Measurements from ENCODE around the gene KLHDC1. TPM values are rescaled to one million over a fixed set of nuclear protein-coding genes. Genes with fewer than 3 reads are reported as not detected.

The KLHDC1 gene
- total RNA-seq, 1 experiment from 2014 or later, result 0.98 TPM

DNA sequence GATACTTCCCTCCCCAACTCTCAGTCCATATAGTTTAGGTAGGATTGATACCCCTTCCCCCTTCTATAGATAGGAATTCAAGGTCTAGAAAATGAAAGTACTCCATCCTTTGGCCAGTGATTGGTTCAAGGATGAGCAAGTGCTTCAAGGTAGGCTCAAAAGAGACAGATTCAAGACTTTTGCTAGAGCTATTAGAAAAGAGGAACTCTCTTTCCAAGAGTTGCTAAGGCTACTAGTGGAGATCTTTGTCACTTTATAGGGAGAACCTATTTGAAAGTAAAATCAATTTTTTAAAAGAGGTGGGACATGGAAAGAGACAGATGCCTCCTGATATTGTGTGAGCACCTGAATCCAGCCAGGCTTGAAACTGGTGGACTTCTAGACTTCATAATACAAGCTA lies 22.4 kb upstream of the KLHDC1 start:
- Histone ChIP-seq H3K9me2 (ENCODE audit: insufficient read depth) (no peaks in the 10 kb centered on the region), H3K4me3 (replicated peaks in 1 of 2; ENCODE audit: low read depth in 1 of 2, low read length in 2 of 2) (no peak overlapping the region), H3K27ac (ENCODE audit: low read depth, low read length) (no peak overlapping the region), H4K20me1 (ENCODE audit: insufficient read depth) (no peaks in the 10 kb centered on the region; the same call in 1 of the 2 replicates), H3K79me2 (ENCODE audit: insufficient read depth, low read length) (no peaks in the 10 kb centered on the region), H2AFZ (ENCODE audit: low read depth, low read length, poor library complexity, severe bottlenecking) (no peak overlapping the region), H3K36me3 (ENCODE audit: control insufficient read depth in 1 of 2, insufficient read depth in 2 of 2, low read length in 2 of 2) (peaks cover 12 to 18% of the 10 kb centered on the region in 2 experiments; a peak in 3 of 4 replicates), H3K27me3 (ENCODE audit: insufficient read depth, low read length) (no peaks in the 10 kb centered on the region), H3K9me3 (ENCODE audit: control insufficient read depth in 1 of 2, insufficient read depth in 1 of 2, low read depth in 1 of 2, low read length in 2 of 2) (no peaks in the 10 kb centered on the region), H3K4me2 (ENCODE audit: low read length) (no peak overlapping the region), H3K4me1 (ENCODE audit: control insufficient read depth in 1 of 2, insufficient read depth in 2 of 2, low read length in 2 of 2) (no peaks in the 10 kb centered on the region), H3K9ac (ENCODE audit: low read length) (no peak overlapping the region)
- TF ChIP-seq TCF7L2 (IDR thresholded peaks at IDR 0.05; ENCODE audit: borderline replicate concordance, extremely low read depth, insufficient read depth, insufficient read length), result no peak
- no peak for TF ChIP-seq POLR2AphosphoS5 (IDR thresholded peaks at IDR 0.05; ENCODE audit: low read depth, low read length)
- no peak for TF ChIP-seq POLR2A (IDR thresholded peaks at IDR 0.05; ENCODE audit: borderline replicate concordance, extremely low read depth, insufficient read depth, insufficient read length)
- TF ChIP-seq, protein P1, sequence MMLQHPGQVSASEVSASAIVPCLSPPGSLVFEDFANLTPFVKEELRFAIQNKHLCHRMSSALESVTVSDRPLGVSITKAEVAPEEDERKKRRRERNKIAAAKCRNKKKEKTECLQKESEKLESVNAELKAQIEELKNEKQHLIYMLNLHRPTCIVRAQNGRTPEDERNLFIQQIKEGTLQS (IDR thresholded peaks at IDR 0.05), result no peak
- TF ChIP-seq, protein P2, sequence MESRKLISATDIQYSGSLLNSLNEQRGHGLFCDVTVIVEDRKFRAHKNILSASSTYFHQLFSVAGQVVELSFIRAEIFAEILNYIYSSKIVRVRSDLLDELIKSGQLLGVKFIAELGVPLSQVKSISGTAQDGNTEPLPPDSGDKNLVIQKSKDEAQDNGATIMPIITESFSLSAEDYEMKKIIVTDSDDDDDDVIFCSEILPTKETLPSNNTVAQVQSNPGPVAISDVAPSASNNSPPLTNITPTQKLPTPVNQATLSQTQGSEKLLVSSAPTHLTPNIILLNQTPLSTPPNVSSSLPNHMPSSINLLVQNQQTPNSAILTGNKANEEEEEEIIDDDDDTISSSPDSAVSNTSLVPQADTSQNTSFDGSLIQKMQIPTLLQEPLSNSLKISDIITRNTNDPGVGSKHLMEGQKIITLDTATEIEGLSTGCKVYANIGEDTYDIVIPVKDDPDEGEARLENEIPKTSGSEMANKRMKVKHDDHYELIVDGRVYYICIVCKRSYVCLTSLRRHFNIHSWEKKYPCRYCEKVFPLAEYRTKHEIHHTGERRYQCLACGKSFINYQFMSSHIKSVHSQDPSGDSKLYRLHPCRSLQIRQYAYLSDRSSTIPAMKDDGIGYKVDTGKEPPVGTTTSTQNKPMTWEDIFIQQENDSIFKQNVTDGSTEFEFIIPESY (IDR thresholded peaks at IDR 0.05; ENCODE audit: extremely low read depth, insufficient replicate concordance, low read length), result no peak
- no peak for TF ChIP-seq EGR1 (IDR thresholded peaks at IDR 0.05; ENCODE audit: low read depth)
- no peak for TF ChIP-seq SIN3A (IDR thresholded peaks at IDR 0.05; ENCODE audit: low read depth)
- no peak for TF ChIP-seq CBX3 (IDR thresholded peaks at IDR 0.05; ENCODE audit: low read depth)
- no peak for TF ChIP-seq ELF1 (IDR thresholded peaks at IDR 0.05; ENCODE audit: borderline replicate concordance, low read depth)
- no TSS peak for BruUV-seq (replicated peaks)
- no peak for ATAC-seq
- CTCF ChIA-PET, result no interaction called here
- no peak for DNase-seq (ENCODE audit: low read depth, low spot score)
- POLR2A ChIA-PET, result no interaction called here
- intact Hi-C loops (cut with micrococcal nuclease), result no loop called here
- RAD21 ChIA-PET (ENCODE audit: low non-redundant PET in 1 of 2, low total read pairs in 2 of 2, uncharacterized antibody in 2 of 2, unreplicated experiment in 2 of 2), result no interaction called here

Measured in HCT116 (cell line).